Measurements from ENCODE around the gene BAMBI.

- TF ChIP-seq CTCF (IDR thresholded peaks at IDR 0.05) (no peak), POLR2A (IDR thresholded peaks at IDR 0.05) (no peak)
Observed at GRCh38 chr10:28730031-28730778, 52.9 kb downstream of the BAMBI start.

Data from esophagus squamous epithelium (tissue), 4 donors.